GM18520 (cell line): Measurements from ENCODE around the gene ABCB6.

Experiments used
- ATAC-seq: cut with Tn5 transposase; IDR thresholded peaks from one replicate; pipeline ENCODE4 v1.9.1; 2021; ENCODE audit not compliant: unreplicated experiment

The ABCB6 gene

GRCh38 chr2:219171231-219171651 lies 47.5 kb downstream of the ABCB6 start:
- ATAC-seq: no peak

DNA sequence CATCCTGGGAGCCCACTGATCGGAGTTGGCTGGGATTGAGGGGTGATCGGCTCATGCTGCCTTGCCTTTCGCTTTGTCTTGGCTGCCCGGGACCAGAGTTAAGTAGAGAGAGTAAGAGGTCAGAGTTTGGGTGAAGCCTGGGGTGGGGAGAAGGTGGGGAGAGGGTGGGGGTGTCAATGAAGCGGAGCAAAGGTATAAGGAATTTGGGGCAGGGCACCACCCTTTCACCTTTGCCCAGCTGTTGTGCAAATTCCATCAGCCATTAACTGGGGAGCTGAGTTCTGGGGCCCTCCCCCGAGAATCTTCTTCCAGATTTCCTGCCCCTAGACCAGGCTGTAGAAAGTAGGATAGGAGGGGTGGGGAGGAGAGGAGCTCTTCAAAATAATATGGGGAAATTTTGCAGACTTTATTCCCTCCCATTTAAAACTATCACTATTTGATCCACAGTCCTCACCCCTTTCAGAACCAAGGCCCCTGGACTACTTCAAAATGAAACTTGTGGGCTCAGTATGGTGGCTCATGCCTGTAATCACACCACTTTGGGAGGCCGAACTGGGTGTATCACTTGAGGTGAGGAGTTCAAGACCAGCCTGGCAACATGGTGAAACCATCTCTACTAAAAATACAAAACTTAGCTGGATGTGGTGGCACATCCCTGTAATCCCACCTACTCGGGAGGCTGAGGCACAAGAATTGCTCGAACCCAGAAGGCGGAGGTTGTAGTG lies 48.7 kb downstream of the ABCB6 start, which contains the start of gene SLC23A3:
SLC23A3 (minus strand) TSS at position 100 of the 725 bp plus-strand sequence; CDS start at position 55, 45 bp downstream.
- ATAC-seq: no peak

- no peak for ATAC-seq
Measured at GRCh38 chr2:219168932-219169331, 49.8 kb downstream of the ABCB6 start.

DNA sequence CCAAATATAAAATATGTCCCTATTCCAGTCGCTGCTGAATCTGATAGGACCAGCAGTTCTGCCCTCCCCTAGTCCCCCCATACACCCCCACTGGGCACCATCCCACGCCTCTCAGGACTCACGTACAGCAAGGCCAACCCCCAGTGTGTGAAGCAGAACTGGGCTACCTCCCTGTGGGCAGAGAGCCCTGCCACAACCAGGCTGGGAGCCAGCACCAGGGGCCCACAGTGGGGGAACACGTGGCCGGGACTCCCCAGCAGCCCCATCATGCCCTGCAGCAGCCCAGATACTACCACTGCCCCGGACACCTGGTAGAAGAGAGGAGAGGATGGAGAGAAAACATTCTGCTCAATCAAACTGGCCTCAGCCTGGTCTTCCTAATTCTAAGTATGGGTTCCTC lies 50.2 kb downstream of the ABCB6 start:
- no peak for ATAC-seq

DNA sequence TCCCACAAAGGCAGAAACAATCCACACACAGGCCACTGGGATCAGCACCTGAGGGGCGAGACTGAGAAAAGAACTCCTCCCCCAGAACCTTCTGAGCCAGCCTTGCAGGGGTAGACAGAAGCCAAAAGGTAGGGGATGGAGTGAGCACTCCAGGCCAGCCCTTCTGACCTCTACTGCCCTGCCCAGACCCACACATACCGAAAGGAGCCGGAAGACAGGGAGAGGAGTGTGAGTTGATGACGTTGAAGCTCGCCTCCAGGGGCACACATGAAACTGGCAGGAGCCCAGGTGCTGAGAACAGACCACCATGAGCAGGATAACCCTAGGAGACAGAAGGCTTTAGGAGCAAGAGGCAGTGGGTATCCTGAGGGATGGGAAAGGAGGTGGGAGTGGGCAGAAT lies 50.8 kb downstream of the ABCB6 start:
- no peak for ATAC-seq

- ATAC-seq: no peak
Measured at GRCh38 chr2:219165058-219165911, 53.5 kb downstream of the ABCB6 start.

GRCh38 chr2:219163156-219163555 lies 55.6 kb downstream of the ABCB6 start:
- no peak for ATAC-seq

- no peak for ATAC-seq
Measured at GRCh38 chr2:219161097-219161496, 57.7 kb downstream of the ABCB6 start.

DNA sequence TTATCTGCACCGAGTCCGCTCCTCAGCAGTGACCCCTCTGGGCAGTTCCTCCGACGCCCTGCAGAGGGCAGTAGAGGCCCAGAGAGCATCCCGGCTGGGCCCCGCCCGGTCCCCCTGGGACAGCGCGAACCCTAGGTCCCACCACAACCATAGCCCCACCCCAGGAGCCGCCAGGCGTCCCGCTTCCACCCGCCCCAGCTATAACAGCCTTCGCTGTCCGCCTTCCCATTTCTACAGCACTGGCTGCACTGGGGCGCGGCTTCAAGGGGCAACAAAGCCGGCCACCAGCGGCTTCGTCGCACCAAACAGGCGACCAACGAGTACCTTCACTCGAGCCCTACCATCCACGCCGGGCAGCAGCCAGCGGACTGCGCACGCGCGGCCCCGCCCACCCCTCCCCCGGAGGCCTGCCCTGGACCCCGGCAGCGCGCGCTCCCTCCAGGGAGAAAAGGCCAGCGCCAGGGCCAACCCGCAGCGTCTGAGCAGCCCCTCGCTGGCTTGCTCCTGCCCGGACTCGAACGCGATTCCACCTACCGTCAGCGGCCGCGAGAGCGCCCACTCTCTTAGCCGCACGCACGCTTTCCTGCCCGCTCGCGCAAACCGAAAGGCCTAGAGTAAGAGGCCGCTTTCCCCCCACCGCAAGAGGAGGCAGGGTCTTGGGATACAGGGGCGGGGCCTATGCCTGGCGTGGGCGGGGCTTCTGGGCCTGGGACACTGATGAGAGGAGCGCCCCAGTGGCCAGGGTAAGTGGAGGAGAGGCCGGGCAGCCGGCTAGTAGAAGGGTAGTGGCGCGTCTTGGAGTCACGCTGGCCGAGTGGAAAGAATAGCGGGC lies 58.4 kb downstream of the ABCB6 start, which contains the start of gene NHEJ1:
NHEJ1 (minus strand) TSS at position 630 of the 832 bp plus-strand sequence. CDS start 2,453 bp downstream, outside the sequence.
- ATAC-seq: peak; percentile 85
